Colon (tissue), 2 donors: ENCODE measurements around the gene COL4A1.

Experiments
- FAIRE-seq: peaks from 2 replicates; lab custom pipeline; 2012; peaks lifted over from hg19 to GRCh38; lab: Jason Lieb, UNC
- donor health status: control.
- donor health status: control.

COL4A1 gene

GRCh38 chr13:110109910-110110309 lies 197.0 kb downstream of the COL4A1 start:
- FAIRE-seq, result no peak

GRCh38 chr13:110109140-110109783 lies 197.7 kb downstream of the COL4A1 start:
- no peak for FAIRE-seq

- FAIRE-seq, result no peak
Observed at GRCh38 chr13:110108348-110109139, 198.4 kb downstream of the COL4A1 start.

GRCh38 chr13:110107568-110108347 lies 199.2 kb downstream of the COL4A1 start:
- no peak for FAIRE-seq

- no peak for FAIRE-seq
Observed at GRCh38 chr13:110106726-110107125, 200.2 kb downstream of the COL4A1 start.

GRCh38 chr13:110105136-110105535 lies 201.8 kb downstream of the COL4A1 start:
- no peak for FAIRE-seq

GRCh38 chr13:110103534-110103933 lies 203.4 kb downstream of the COL4A1 start:
- no peak for FAIRE-seq

- FAIRE-seq, result no peak
Observed at GRCh38 chr13:110103026-110103425, 203.9 kb downstream of the COL4A1 start.

- no peak for FAIRE-seq
Observed at GRCh38 chr13:110102053-110102452, 204.9 kb downstream of the COL4A1 start.

GRCh38 chr13:110099922-110100321 lies 207.0 kb downstream of the COL4A1 start:
- FAIRE-seq, result no peak
